Left ventricle myocardium inferior (tissue), 1 donor: Measurements from ENCODE around the gene DNAAF1. TPM values are rescaled to one million over a fixed set of nuclear protein-coding genes. Genes with fewer than 3 reads are reported as not detected.

Experiments
- DNase-seq: peaks from one replicate; pipeline ENCODE4 v3.0.0-alpha.2; 2020
- H3K27ac ChIP-seq: fragments of 200-600 bp; replicated peaks from 2 replicates; pipeline ENCODE4 v1.8.0; 2021
- H3K27me3 ChIP-seq: fragments of 200-600 bp; 2 replicates; pipeline ENCODE4 v1.8.0; 2021; ENCODE audit warnings: low read depth
- H3K36me3 ChIP-seq: fragments of 200-600 bp; 2 replicates; pipeline ENCODE4 v1.8.0; 2021
- H3K4me1 ChIP-seq: fragments of 200-600 bp; 2 replicates; pipeline ENCODE4 v1.8.0; 2021
- H3K4me3 ChIP-seq: fragments of 200-600 bp; 2 replicates; pipeline ENCODE4 v1.8.0; 2021; ENCODE audit warnings: mild to moderate bottlenecking, moderate library complexity
- H3K9me3 ChIP-seq: fragments of 200-600 bp; replicated peaks from 2 replicates; pipeline ENCODE4 v1.8.0; 2021
- CTCF ChIP-seq: fragments of 200-600 bp; IDR thresholded peaks from 2 replicates; pipeline ENCODE4 v1.8.0; 2021; ENCODE audit warnings: antibody characterized with exemption, mild to moderate bottlenecking, borderline replicate concordance
- intact Hi-C: fragments of 100-400 bp; cut with micrococcal nuclease; formaldehyde crosslinking; loops from one replicate; pipeline ENCODE4 v1.11.0; 2022
- total RNA-seq: library from RNA; stranded (reverse); fragmentation: NEBNext Ultra II Directional; extraction: Animal tissue kit (Norgen Biotek cat#: 25700); gene quantifications from one replicate; pipeline ENCODE4 v1.2.1, GENCODE V29; 2021
- donor health status: DM: no; HTN: yes; CAD: no; lungs with severe emphysema.

The DNAAF1 gene
- total RNA-seq, 1 donor from 2014 or later: 0.14 TPM

- peaks cover 40% of the 10 kb centered on the region for H3K4me1 ChIP-seq
- H3K9me3 ChIP-seq: no peaks in the 10 kb centered on the region
- peak overlapping the region; percentile 28 for H3K4me3 ChIP-seq
- peak overlapping the region; percentile 86 for H3K27ac ChIP-seq
- no peak for TF ChIP-seq CTCF
- no peaks in the 10 kb centered on the region for H3K36me3 ChIP-seq
- H3K27me3 ChIP-seq: no peaks in the 10 kb centered on the region
- DNase-seq: no peak
- intact Hi-C loops: no loop called here
These were observed 6.6 kb upstream of the DNAAF1 start for GRCh38 chr16:84138500-84138823.

- Histone ChIP-seq H3K27me3 (no peaks in the 10 kb centered on the region), H3K27ac (peak overlapping the region; percentile 86), H3K36me3 (no peaks in the 10 kb centered on the region), H3K4me1 (peaks cover 45% of the 10 kb centered on the region), H3K4me3 (peak overlapping the region; percentile 28), H3K9me3 (no peaks in the 10 kb centered on the region)
- no peak for TF ChIP-seq CTCF
- intact Hi-C loops: no loop called here
- no peak for DNase-seq
These were observed 6.1 kb upstream of the DNAAF1 start for GRCh38 chr16:84138824-84139627.

GRCh38 chr16:84139628-84140258 is 5.4 kb upstream of the DNAAF1 start:
- TF ChIP-seq CTCF: no peak
- intact Hi-C loops: no loop called here
- peak overlapping the region; percentile 86 for H3K27ac ChIP-seq

GRCh38 chr16:84141143-84141670 is 3.9 kb upstream of the DNAAF1 start:
- peaks cover 57% of the 10 kb centered on the region for H3K4me1 ChIP-seq
- intact Hi-C loops: no loop called here
- H3K36me3 ChIP-seq: no peaks in the 10 kb centered on the region
- peak; percentile 15 for TF ChIP-seq CTCF
- DNase-seq: no peak
- no peak overlapping the region for H3K27ac ChIP-seq
- no peak overlapping the region for H3K4me3 ChIP-seq
- H3K27me3 ChIP-seq: no peaks in the 10 kb centered on the region
- H3K9me3 ChIP-seq: no peaks in the 10 kb centered on the region

More at GRCh38 chr16:84139628-84140258, 5.4 kb upstream of the DNAAF1 start:
- peaks cover 50% of the 10 kb centered on the region for H3K4me1 ChIP-seq
- no peaks in the 10 kb centered on the region for H3K9me3 ChIP-seq
- H3K27me3 ChIP-seq: no peaks in the 10 kb centered on the region
- DNase-seq: no peak
- H3K4me3 ChIP-seq: no peak overlapping the region
- no peaks in the 10 kb centered on the region for H3K36me3 ChIP-seq

- H3K4me3 ChIP-seq: no peak overlapping the region
- no peak overlapping the region for H3K27ac ChIP-seq
- no peaks in the 10 kb centered on the region for H3K36me3 ChIP-seq
- H3K4me1 ChIP-seq: peaks cover 47% of the 10 kb centered on the region
- intact Hi-C loops: no loop called here
- no peak for DNase-seq
- TF ChIP-seq CTCF: no peak
- H3K27me3 ChIP-seq: no peaks in the 10 kb centered on the region
- no peaks in the 10 kb centered on the region for H3K9me3 ChIP-seq
These were observed 2.0 kb upstream of the DNAAF1 start for GRCh38 chr16:84143081-84143480.
